ENCODE data around the gene PTGER3. TPM values are rescaled to one million over a fixed set of nuclear protein-coding genes. Genes with fewer than 3 reads are reported as not detected.

PTGER3 gene
- total RNA-seq, 1 donor from 2014 or later: 2.7 TPM

DNA sequence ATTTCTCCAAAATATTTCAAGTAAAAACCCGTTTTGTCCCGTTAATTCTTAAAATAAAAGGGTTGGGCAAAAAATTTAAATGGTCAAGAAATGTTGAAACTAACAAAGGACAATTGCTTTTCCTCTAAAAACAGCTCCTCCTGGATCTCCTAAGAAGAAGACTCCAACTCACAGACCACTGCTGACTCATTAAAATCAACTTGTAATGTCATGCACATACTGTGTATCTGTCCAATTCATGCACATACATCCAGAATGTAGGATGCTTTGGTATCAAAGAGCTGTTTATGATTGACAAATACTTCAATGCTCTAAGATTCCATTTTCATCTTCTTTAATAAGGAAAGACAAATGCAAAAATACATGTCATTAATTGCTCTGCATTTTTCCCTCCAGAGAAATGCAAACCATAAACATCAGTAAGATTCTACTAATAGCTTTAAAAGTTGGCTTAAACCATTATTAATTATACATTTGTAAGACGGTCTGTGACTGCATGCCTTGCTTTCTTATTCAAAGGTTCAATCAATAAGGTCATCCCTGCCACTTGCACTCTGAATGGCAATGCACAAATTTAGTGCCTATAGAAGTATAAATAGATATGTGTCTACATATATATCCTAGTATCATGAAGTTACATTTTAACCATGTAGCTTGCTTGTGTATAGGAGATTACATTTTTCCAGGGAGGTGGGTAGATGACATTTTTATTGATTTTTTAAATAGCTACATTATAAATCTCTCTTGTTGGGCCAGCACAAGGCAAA is 44.7 kb downstream of the PTGER3 start:
- no peak overlapping the region for H3K27ac ChIP-seq
- TF ChIP-seq, protein P1, sequence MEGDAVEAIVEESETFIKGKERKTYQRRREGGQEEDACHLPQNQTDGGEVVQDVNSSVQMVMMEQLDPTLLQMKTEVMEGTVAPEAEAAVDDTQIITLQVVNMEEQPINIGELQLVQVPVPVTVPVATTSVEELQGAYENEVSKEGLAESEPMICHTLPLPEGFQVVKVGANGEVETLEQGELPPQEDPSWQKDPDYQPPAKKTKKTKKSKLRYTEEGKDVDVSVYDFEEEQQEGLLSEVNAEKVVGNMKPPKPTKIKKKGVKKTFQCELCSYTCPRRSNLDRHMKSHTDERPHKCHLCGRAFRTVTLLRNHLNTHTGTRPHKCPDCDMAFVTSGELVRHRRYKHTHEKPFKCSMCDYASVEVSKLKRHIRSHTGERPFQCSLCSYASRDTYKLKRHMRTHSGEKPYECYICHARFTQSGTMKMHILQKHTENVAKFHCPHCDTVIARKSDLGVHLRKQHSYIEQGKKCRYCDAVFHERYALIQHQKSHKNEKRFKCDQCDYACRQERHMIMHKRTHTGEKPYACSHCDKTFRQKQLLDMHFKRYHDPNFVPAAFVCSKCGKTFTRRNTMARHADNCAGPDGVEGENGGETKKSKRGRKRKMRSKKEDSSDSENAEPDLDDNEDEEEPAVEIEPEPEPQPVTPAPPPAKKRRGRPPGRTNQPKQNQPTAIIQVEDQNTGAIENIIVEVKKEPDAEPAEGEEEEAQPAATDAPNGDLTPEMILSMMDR (IDR thresholded peaks at IDR 0.05): no peak
- intact Hi-C loops (cut with DNase I): no loop called here
- H3K4me3 ChIP-seq: no peak overlapping the region
- no peaks in the 10 kb centered on the region for H3K9me3 ChIP-seq
- ATAC-seq: no peak
- no peaks in the 10 kb centered on the region for H3K27me3 ChIP-seq
- H3K4me1 ChIP-seq: no peaks in the 10 kb centered on the region
- no peak for DNase-seq
- no peaks in the 10 kb centered on the region for H3K36me3 ChIP-seq

DNA sequence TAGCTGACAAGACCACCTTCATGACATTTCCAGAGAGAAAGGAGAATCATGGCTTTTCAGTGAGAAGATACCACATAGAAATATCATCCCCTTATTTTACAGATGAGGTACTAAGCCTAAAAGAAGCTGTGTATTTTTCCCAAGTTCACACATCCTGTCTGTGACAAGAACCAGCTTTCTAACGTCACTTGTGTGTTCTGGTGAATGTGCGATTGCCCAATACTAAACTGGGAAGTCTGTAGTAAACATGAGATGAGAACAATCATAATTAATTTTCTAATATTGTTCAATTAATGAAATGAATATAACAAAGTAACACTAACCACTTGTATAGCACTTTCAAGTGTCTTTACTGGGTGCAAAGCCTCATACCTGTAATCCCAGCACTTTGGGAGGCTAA is 46.0 kb downstream of the PTGER3 start:
- H3K36me3 ChIP-seq: no peaks in the 10 kb centered on the region
- TF ChIP-seq, protein P1 (IDR thresholded peaks at IDR 0.05): no peak
- H3K27me3 ChIP-seq: no peaks in the 10 kb centered on the region
- H3K4me1 ChIP-seq: no peaks in the 10 kb centered on the region
- H3K4me3 ChIP-seq: no peak overlapping the region
- DNase-seq (no peak), ATAC-seq (no peak)
- H3K27ac ChIP-seq: no peak overlapping the region
- intact Hi-C loops (cut with DNase I): no loop called here
- H3K9me3 ChIP-seq: no peaks in the 10 kb centered on the region

GRCh38 chr1:70997793-70998192 is 49.8 kb downstream of the PTGER3 start:
- DNase-seq (no peak), ATAC-seq (no peak)
- Histone ChIP-seq H3K9me3 (no peaks in the 10 kb centered on the region), H3K27ac (no peak overlapping the region), H3K4me1 (no peaks in the 10 kb centered on the region), H3K4me3 (no peak overlapping the region), H3K27me3 (no peaks in the 10 kb centered on the region), H3K36me3 (no peaks in the 10 kb centered on the region)
- intact Hi-C loops (cut with DNase I): no loop called here
- TF ChIP-seq, protein P1 (IDR thresholded peaks at IDR 0.05): no peak

DNA sequence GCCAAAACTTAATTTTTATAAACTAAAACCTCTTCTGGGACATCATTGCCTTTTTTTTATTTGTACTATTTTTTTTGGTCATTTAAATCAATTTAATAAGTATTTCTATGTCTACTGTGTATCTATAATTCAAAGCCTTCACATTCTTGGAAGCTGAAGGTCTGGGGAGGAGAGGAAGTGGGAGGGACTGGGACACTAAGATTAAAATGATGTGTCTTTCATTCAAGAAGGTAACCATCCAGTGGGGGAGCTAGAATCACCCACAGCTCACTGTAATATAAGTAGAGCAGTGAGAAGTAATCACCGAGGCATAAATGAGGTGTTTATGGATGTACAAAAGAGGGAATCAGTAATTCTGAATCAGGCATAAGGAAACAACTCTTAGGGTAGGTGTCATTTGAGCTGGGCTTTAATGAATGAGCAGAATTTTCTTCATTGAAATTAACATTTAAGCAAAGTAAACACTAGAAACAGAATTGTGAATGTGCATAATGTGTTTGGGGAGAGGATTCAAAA is 52.8 kb downstream of the PTGER3 start:
- Histone ChIP-seq H3K4me1 (no peaks in the 10 kb centered on the region), H3K36me3 (no peaks in the 10 kb centered on the region), H3K9me3 (no peaks in the 10 kb centered on the region), H3K27ac (no peak overlapping the region), H3K27me3 (no peaks in the 10 kb centered on the region), H3K4me3 (no peak overlapping the region)
- ATAC-seq (no peak), DNase-seq (no peak)
- intact Hi-C loops (cut with DNase I): no loop called here
- TF ChIP-seq, protein P1 (IDR thresholded peaks at IDR 0.05): no peak

DNA sequence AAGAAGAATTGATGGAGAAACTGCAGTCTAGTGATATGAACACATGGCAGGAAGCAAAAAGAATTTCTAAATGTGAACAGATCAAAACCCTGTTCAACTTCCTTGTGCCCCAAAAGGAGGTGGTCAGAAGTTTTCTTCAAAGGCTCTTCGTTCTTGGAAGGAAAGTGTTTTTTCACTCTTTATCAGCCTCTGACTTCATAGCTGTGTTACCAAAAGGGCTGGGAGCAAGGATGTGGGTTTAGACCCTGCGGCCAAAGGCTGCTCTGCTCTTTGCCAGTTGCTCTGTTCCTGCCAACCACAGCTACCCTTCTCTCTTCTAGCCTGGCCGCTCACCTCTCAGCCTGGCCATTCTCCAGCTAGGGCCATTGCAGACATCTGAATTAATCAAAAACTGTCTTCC is 53.8 kb downstream of the PTGER3 start:
- ATAC-seq: no peak
- DNase-seq: no peak
- H3K27me3 ChIP-seq: no peaks in the 10 kb centered on the region
- no peaks in the 10 kb centered on the region for H3K4me1 ChIP-seq
- intact Hi-C loops (cut with DNase I): no loop called here
- H3K36me3 ChIP-seq: no peaks in the 10 kb centered on the region
- no peaks in the 10 kb centered on the region for H3K9me3 ChIP-seq
- no peak overlapping the region for H3K27ac ChIP-seq
- H3K4me3 ChIP-seq: no peak overlapping the region
- TF ChIP-seq, protein P1 (IDR thresholded peaks at IDR 0.05): no peak

Data from upper lobe of right lung (tissue), 1 donor.